ENCODE measurements around the gene EPX.

Gene EPX

DNA sequence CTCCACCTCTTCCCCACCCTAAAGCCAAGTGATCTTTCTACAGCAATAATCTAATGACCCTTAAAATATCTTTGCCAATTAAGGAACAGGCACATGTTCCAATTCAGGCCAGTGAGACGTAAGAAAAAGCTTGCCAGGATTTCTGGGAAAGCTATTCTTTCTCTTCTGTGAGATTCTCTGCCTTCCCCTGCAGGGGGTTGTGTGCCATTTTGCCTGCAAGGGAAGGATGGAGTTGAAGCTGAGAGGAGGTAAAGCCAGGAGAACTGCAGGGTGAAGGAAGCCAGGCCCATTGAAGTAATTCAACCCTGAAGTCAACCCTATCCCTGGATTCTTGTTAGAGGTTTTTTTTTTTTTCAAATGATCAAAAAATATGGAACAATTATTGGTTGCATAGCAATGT, 36.9 kb downstream of the EPX start:
- ChIA-PET POLR2A (ENCODE audit: low non-redundant PET) (no interaction called here), CTCF (interaction anchor here (0.7 to 2.0 kb wide), 2 partner anchors 9 to 80 kb away, joined by 3 to 6 read pairs; no protein-coding TSS in a partner anchor)

DNA sequence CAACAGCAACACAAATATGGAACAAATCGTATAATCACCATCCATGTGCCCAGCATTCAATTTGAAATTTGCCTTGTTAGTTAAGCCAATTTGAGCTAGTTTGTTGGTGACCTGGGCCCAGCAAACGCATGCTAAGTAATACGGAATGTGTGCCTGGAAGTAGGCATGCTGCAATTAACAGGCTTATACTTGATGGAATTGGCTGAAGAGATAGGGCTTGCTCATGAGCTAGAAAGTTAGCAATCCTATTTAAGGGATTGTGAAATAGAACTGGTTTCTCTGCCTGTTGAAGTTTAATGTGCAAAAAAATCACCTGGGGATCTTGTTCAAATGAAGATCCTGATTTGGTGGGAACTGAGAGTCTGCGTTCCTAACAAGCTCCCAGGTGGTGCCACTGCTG, 37.4 kb downstream of the EPX start:
- no peak for DNase-seq (ENCODE audit: low spot score)
- H3K27ac ChIP-seq, result no peak overlapping the region
- CTCF ChIA-PET, result interaction anchor here (0.7 kb wide), 1 partner anchor 79 kb away, joined by 3 read pairs; no protein-coding TSS in a partner anchor
- POLR2A ChIA-PET (ENCODE audit: low non-redundant PET), result no interaction called here
- TF ChIP-seq, protein P1, sequence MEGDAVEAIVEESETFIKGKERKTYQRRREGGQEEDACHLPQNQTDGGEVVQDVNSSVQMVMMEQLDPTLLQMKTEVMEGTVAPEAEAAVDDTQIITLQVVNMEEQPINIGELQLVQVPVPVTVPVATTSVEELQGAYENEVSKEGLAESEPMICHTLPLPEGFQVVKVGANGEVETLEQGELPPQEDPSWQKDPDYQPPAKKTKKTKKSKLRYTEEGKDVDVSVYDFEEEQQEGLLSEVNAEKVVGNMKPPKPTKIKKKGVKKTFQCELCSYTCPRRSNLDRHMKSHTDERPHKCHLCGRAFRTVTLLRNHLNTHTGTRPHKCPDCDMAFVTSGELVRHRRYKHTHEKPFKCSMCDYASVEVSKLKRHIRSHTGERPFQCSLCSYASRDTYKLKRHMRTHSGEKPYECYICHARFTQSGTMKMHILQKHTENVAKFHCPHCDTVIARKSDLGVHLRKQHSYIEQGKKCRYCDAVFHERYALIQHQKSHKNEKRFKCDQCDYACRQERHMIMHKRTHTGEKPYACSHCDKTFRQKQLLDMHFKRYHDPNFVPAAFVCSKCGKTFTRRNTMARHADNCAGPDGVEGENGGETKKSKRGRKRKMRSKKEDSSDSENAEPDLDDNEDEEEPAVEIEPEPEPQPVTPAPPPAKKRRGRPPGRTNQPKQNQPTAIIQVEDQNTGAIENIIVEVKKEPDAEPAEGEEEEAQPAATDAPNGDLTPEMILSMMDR (conservative IDR thresholded peaks at IDR 0.05; ENCODE audit: low read depth), result no peak

More for the DNA sequence above, 36.9 kb downstream of the EPX start:
- no peak for DNase-seq (ENCODE audit: low spot score)
- TF ChIP-seq, protein P1 (conservative IDR thresholded peaks at IDR 0.05; ENCODE audit: low read depth), result no peak
- H3K27ac ChIP-seq, result no peak overlapping the region

DNA sequence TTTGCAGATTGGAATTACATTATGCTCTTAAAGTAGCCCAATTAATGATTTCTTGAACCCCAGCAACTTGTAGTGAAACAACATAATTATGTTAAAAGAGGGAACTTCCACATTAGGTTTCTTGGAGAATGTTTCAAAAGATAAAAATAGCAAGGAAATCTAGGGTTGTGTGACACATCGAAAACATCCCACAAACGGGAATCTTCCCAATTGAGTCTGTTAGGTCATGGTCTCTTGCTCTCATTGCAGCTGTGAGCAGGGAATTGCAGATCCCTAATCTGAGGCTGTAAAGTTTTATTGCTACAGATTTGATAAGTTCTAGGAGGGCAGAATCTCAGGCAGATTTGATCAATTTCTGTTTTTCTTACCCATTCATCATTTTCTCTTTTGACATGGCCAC, 39.1 kb downstream of the EPX start:
- TF ChIP-seq, protein P1 (conservative IDR thresholded peaks at IDR 0.05; ENCODE audit: low read depth), result no peak
- DNase-seq (ENCODE audit: low spot score), result no peak
- CTCF ChIA-PET, result interaction anchor here (1.3 kb wide), 1 partner anchor 18 kb away, joined by 3 read pairs; no protein-coding TSS in a partner anchor
- no peak overlapping the region for H3K27ac ChIP-seq
- POLR2A ChIA-PET (ENCODE audit: low non-redundant PET), result no interaction called here

DNA sequence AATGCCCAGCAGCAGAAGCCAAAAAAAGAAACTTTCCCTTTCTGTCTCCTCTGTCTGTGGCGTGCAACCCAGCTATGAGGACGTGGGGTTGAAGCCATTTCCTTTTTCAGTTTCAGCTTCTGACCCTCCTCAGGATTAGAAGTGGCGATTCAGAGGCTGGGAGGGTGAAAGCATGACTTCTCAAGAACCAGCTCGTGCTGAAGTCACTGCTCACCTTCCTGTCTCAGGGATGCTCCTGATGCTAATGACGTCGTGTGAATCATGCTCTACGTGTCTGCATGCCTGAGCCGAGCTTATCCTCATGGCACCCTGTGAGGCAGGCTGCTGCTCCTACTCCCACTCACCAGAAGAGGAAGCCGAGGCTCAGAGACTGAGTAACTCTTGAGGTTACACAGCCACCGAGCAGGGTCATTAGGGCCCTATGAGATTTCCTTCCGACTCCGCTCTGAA, 40.2 kb downstream of the EPX start:
- DNase-seq (ENCODE audit: low spot score), result no peak
- H3K27ac ChIP-seq, result no peak overlapping the region
- POLR2A ChIA-PET (ENCODE audit: low non-redundant PET), result no interaction called here
- CTCF ChIA-PET, result no interaction called here
- TF ChIP-seq, protein P1 (conservative IDR thresholded peaks at IDR 0.05; ENCODE audit: low read depth), result no peak

DNA sequence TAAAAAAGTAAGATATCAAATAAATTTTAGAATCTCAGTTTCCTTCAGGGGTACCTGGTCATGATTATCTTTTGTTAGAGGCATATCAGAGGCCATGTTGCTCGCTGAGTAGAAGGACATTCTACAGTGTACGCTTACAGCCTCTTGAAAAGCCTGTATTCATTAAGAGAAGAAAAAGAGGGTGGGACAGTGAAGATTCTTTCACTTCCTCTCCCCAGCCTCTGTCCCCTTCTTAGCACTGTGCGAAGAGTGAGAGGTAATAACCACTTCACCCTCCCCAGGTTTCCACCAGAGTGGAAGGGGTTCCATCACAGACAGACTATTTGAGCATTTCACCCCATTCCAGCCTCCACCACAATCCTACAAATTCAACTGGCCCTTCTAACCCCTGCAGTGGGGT, 41.0 kb downstream of the EPX start:
- no peak for DNase-seq (ENCODE audit: low spot score)
- CTCF ChIA-PET, result no interaction called here

DNA sequence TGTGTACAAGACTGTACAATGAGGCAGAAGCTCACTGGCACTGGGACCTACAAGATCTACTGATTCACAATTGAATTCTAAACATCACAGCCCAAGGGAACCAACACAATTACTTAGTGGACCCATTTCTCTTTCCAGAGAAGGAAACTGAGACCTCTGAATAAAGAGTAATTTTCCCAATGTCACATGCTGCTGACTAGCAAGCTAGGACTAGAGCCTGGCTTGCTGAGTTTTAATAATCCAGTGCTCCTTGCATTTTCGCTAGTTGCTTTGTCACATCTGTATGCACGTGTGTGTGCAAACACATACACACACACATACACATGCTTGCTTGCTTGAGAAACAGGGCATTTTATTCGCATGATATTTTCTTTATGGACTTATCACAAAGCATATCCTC, 42.0 kb downstream of the EPX start:
- TF ChIP-seq, protein P1 (conservative IDR thresholded peaks at IDR 0.05; ENCODE audit: low read depth), result no peak
- ChIA-PET CTCF (no interaction called here), POLR2A (ENCODE audit: low non-redundant PET) (no interaction called here)
- no peak overlapping the region for H3K27ac ChIP-seq
- no peak for DNase-seq (ENCODE audit: low spot score)

More for the DNA sequence above, 41.0 kb downstream of the EPX start:
- TF ChIP-seq, protein P1 (conservative IDR thresholded peaks at IDR 0.05; ENCODE audit: low read depth), result no peak
- POLR2A ChIA-PET (ENCODE audit: low non-redundant PET), result no interaction called here
- no peak overlapping the region for H3K27ac ChIP-seq
